HG03354 (cell line): ENCODE results near the gene IKBIP.
A peak's percentile ranks its signal among the peaks of the same experiment; 100 is the strongest.
"Not testable (repeated sequence)": the region's sequence is repeated elsewhere in the genome, so short reads cannot be mapped to it uniquely, and the experiment has no call there.

Source experiments
- ATAC-seq: cut with Tn5 transposase; IDR thresholded peaks from one replicate; pipeline ENCODE4 v1.9.1; 2021; ENCODE audit warnings: mild to moderate bottlenecking; ENCODE audit not compliant: unreplicated experiment, poor library complexity, severe bottlenecking

IKBIP gene

DNA sequence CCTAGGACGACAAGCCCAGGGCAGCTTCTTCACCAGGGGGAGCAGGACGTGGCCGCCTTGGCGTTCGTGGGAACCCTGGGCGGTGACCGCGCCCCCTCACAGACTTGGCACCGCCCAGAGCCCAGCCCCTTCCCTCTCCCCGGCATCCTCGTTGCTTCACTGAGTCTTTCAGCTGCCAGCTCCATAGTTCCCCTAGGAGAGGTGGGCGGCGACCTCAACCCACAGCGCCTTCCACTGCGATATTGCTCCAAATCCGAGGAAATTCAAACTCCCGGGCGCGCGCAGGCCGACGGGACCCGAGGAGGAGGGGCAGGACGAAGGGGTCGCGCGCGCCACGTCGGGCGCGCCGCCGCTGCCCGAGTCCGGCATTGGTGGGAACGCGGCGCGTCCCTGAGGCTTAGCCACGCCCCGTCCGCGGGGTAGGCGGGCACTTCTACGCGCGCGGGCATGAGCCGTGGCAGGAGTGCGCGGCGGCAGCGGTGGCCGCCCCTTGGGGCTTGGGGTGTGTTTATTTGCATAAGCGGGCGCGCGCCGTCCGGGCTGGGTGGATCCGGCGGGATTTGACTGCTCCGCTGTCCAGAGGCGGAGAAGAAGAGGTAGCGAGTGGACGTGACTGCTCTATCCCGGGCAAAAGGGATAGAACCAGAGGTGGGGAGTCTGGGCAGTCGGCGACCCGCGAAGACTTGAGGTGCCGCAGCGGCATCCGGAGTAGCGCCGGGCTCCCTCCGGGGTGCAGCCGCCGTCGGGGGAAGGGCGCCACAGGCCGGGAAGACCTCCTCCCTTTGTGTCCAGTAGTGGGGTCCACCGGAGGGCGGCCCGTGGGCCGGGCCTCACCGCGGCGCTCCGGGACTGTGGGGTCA lies at the start of gene IKBIP, which contains the start of gene APAF1:
IKBIP (minus strand) TSS at position 77 of the 860 bp plus-strand sequence. CDS start 87 bp downstream, outside the sequence.
APAF1 (plus strand) TSS at position 579 of the 860 bp plus-strand sequence. CDS start 3,070 bp downstream, outside the sequence.
- ATAC-seq, result peak; percentile 89

GRCh38 chr12:98691351-98691750 lies 46.8 kb upstream of the IKBIP start:
- no peak for ATAC-seq

- no peak for ATAC-seq
Measured at GRCh38 chr12:98686603-98687002, 42.0 kb upstream of the IKBIP start.

- no peak for ATAC-seq
Measured at GRCh38 chr12:98684199-98684598, 39.6 kb upstream of the IKBIP start.

- no peak for ATAC-seq
Measured at GRCh38 chr12:98679611-98680005, 35.0 kb upstream of the IKBIP start.

DNA sequence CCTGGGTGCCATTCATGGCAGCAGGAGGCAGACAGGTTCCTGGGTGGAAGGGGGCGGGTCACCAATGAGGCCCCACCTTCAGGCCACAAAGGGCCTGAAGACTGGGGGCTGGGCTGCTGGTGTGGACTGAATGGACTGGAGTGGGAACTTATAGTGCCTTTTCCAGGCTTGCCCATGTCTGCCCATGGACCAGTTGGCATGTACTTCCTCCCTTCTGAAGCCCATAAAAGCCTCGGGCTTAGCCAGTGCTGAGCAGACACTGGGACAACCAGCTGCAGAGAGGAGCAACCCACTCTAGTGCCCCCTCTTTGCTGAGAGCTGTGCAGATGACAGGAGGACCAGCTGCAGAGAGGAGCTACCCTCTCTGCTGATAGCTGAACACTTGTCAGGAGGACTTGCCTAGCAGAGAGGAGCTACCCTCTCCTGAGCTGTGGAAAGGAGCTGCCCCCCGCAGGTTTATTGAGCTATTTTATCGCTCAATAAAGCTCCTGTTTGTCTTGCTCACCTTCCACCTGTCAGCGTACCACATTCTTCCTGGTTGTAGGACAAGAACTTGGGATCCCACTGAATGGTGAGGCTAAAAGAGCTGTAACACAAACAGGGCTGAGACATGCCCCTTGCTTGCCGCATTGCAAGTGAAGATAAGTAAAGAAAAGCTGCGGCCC lies 34.5 kb upstream of the IKBIP start:
- ATAC-seq, result no peak

- ATAC-seq, result no peak
Measured at GRCh38 chr12:98678236-98678945, 33.8 kb upstream of the IKBIP start.

DNA sequence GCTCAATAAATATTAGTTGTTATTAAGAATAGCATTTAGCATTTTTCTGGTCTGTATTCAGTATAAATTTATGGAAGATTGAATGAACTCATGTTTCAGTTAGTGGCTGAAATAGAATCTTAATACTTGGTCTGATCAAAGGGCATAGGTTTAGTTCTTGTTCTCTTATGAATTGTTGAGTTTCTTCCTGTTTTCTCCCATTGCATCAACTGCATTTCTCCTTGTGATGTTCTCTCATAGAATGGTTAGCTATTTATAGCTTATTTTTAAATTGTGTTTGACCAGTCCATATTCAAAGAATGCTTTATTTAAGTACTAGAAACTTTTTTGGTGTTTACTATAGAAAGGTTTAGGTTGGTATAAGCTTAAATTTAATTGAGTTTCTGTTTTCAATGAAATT lies 30.3 kb upstream of the IKBIP start:
- ATAC-seq, result no peak

DNA sequence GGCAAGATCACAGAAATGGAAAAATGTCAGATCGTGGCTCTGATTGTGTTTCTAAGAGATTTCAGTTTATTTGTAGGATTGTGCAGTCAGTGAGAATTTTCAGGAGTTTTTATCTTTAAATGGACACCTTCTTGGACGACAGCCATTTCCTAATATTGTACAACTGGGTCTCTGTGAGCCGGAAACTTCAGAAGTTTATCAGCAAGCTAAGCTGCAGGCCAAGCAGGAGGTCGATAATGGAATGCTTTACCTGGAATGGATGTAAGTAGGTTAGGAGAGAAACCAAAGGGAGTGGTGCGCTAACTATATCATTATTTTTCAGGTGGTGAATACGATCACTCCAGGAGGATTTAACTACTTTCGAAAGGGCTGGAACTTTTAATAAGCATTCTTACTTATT lies 26.9 kb upstream of the IKBIP start:
- no peak for ATAC-seq

GRCh38 chr12:98669751-98670150 lies 25.2 kb upstream of the IKBIP start:
- ATAC-seq, result no peak

DNA sequence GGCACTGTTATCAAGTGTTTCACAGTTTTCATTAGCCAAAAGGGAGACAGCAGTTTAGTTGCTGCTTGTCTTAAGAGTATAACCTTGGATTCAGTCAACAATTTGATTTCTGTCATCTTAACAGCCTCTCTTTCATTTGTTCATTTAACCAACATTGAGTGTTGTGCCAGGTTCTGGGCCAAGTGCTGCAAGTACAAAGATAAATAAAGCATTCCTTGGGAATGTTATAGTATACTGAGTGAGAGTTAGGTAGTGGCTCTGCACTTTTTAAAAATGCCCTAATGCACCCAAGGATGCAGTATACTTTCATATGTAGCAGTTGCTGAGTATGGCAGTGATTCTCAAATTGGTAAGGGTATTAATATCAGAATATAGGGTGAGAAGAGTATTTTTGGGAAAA lies 15.9 kb upstream of the IKBIP start:
- no peak for ATAC-seq

GRCh38 chr12:98656289-98657101 lies 11.9 kb upstream of the IKBIP start:
- ATAC-seq, result no peak

- peak; percentile 58 for ATAC-seq
Measured at GRCh38 chr12:98653866-98654493, 9.4 kb upstream of the IKBIP start.

DNA sequence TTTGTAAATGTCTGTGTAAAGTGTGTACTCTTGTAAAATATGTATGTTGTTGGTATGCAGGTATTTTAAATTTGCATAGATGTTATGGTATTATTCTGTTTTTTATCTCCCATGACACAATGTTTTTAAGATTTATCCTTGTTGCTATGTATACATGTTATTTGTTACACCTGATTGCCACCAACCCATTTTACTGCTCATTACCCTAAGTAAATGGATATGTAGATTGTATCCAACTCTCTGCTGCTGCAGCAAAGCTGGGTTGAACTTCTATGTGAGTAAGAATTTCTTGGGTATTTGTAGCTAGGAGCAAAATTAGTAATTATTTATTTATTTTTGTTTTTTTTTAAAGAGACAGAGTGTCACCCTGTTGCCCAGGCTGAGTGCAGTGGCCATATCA lies 6.7 kb upstream of the IKBIP start:
- ATAC-seq, result no peak

DNA sequence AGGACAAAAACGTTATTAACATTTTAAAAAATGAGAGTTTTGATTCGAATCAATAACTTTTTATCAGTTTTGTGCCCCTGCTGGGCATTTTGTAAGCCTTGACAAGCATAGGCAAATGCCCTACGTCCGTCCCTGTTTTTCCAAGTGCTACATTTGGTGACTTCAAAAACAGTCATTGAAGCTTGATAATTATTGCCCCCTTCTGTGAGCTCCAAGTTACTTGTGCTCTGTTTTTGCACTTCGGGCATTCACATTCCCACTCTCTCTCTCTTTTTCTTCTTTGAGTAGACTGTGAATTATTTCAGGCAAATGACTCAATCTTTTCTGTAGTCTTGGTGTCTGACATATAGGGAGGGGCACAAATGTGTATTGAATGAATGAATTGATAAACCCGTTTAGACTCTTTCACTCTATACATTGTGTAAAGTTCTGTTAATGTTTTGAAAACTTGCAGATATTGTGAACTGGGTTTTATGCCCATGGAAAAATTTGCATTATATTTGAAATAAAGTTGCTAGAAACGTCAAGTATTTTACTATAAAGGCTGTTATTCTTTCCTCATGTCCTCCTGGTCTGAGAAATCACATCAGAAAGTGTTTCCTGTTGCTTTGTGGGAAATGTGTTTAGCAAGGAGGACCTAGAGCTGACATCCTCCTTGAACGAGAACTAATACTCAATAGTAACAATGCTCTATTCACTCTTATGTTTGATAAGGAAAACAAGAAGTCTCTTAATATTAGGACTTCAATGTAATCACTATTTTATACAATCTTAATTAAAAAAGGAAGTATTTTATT lies 1.9 kb upstream of the IKBIP start:
- ATAC-seq, result no peak

DNA sequence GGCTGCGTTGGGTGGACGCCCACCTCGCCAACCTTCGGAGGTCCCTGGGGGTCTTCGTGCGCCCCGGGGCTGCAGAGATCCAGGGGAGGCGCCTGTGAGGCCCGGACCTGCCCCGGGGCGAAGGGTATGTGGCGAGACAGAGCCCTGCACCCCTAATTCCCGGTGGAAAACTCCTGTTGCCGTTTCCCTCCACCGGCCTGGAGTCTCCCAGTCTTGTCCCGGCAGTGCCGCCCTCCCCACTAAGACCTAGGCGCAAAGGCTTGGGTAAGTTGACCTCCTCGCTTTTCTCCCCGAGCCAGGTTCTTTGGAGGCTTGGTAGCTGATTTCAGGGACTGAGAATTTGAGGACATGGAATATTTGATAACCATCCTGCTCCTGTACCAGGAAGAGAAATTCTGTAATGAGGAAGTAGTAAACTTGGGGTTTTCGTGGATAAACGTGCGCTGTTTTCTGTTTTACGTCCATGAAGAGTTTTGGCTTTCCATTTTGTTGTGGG lies 1.0 kb upstream of the IKBIP start:
- ATAC-seq, result peak; percentile 1

DNA sequence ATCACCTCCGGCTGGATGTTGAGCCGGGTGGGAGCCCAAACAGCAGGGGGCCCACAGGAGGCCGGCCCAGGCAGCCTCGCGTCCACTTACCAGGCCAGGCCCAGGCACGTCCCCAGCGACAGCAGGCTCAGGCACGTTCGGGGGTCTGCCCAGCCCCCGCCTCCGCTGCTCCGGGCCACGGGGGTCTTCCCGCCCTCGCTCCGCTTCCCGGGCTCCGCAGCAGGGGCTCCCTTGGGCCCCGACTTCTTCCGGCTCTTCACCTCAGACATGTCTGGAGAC lies 216 bp downstream of the IKBIP start:
- ATAC-seq, result peak; percentile 26

DNA sequence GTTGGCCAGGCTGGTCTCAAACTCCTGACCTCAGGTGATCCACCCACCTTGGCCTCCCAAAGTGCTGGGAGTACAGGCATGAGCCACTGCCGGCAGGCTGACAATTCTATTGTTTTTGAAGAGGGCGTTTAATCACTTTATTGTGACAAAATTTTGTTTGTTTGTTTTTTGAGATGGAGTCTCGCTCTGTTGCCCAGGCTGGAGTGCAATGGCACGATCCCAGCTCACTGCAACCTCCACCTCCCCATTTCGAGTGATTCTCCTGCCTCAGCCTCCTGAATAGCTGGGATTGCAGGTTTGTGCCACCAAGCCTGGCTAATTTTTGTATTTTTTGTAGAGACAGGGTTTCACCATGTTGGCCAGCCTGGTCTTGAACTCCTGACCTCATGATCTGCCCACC lies 1.8 kb downstream of the IKBIP start:
- ATAC-seq, result not testable (repeated sequence)
